Measurements from ENCODE around the gene EXD3.

The EXD3 gene

GRCh38 chr9:137355761-137356365, 67.1 kb downstream of the EXD3 start:
- no peak for DNase-seq (ENCODE audit: extremely low read depth, low read depth)
- no peak for TF ChIP-seq CTCF (IDR thresholded peaks at IDR 0.05; ENCODE audit: low read depth, low read length)

DNA sequence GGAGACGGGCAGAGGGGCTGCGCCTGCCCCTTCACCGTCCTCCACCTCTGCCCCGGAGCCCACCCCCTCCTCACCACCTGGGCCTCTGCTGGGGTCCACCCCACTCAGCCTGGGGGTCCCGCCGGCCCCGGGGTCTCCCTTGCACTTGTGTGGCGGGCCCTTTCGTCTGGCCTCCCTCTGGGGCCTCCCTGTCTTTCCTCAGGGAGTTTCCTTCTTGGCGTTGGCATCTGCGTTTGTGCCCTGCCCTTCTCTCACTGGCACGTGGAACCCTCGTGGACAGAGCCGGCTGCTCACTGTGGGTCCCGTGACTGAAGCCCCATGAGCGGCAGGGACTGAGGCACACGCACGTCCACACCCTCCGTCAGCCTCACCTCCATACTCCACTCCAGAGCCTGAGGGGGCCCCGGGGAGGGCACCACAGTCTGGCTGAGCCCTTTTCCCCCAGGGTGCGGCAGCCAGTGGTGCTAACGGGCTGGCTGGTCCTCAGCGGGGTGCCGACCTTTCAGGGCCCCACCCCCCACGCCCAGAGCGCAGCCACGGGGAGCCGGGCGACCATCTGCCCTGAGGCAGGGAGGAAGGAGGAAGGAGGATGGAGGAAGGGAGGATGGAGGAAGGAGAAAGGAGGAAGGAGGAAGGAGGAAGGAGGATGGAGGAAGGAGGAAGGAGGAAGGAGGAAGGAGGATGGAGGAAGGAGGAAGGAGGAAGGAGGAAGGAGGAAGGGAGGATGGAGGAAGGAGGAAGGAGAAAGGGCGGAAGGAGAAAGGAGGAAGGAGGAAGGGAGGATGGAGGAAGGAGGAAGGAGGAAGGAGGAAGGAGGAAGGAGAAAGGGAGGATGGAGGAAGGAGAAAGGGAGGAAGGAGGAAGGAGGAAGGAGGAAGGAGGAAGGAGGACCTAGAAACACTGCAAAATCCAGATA, 67.9 kb downstream of the EXD3 start:
- no peak for DNase-seq (ENCODE audit: extremely low read depth, low read depth)
- TF ChIP-seq CTCF (IDR thresholded peaks at IDR 0.05; ENCODE audit: low read depth, low read length) = no peak

- no peak for DNase-seq (ENCODE audit: extremely low read depth, low read depth)
- TF ChIP-seq CTCF (IDR thresholded peaks at IDR 0.05; ENCODE audit: low read depth, low read length) = no peak
These were observed 68.7 kb downstream of the EXD3 start for GRCh38 chr9:137354153-137354844.

DNA sequence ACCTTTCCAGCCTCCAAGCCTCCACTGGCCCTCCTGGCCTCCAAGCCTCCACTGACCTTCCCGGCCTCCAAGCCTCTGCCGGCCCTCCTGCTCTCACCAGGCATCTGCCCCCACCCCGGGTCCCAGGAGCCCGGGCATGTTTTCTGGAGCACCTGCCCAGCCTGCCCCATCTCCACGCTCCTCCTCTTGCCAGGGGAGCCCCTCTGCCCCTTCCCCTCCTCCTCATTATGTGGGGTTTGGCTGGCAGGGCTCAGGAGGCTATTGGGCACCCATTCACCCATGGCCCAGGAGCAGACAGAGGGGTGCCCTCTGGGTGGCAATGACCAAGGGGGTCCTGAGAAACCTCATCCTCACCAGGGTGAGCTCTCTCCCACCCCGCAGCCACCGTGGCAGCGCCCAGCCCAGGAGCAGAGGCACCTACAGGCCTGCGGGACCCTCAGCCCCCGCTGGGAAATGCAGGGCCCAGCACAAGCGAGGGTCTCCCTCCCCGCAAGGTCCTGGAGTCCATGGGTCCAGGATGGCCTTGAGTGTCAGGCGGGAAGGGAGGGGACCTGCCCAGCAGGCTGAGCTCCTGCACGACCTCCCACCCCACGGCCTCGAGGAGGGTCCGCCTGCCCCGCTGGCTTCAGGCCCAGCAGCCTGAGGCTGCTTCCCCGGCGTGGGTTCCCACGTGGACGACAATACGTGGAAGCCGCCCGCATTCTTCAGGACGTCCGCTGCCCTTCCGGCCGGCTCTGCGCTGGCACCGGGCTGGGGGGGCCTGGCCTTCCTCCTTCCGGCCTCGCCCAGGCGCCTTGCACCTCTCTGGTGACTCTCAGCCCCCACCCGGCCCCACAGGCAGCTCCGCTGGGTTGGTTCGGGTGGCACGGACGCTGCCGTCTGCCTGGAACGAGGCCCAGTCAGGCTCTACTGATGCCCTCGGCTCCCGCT, 69.5 kb downstream of the EXD3 start:
- DNase-seq (ENCODE audit: extremely low read depth, low read depth) = no peak
- TF ChIP-seq CTCF (IDR thresholded peaks at IDR 0.05; ENCODE audit: low read depth, low read length) = no peak

GRCh38 chr9:137352511-137353222, 70.3 kb downstream of the EXD3 start:
- no peak for TF ChIP-seq CTCF (IDR thresholded peaks at IDR 0.05; ENCODE audit: low read depth, low read length)
- DNase-seq (ENCODE audit: extremely low read depth, low read depth) = no peak

DNA sequence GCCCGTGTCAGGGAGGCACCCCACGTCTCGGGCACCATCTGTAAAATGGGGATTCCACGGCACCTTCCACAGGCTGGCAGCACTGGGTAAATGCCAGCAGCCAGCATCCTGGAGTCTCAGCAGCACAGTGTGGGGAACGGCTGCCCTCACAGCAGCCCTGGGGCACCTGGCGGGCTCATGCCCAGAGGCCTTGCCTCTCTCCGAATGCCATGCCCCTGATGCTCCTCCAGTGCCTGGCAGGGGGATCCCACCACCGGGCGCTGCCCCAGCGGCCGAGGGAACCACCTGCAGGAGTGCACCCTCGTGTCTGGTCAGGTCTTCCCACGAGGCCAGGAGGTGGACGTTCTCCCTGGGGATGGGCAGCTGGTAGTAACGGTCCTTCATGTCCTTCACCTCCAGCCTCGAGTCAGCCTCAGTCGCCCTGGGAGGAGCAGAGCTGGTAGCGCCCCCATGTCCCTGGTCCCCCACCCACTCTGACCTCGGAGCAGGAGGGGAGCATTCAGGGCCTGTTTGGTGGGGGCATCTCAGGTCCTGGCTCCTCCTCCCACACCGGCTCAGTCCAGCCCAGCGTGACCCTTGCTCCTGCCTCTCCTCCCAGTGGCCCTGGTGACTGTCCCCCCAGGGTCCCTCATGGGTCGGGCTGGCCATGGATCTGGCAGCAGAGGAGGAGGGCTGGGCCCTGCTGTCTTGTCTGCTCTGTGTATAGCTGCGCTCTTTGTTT, 71.0 kb downstream of the EXD3 start:
- no peak for TF ChIP-seq CTCF (IDR thresholded peaks at IDR 0.05; ENCODE audit: low read depth, low read length)
- no peak for DNase-seq (ENCODE audit: extremely low read depth, low read depth)
